AG09309 (cell line): ENCODE data around the gene CTTN.

Source experiments
- DNase-seq: peaks from one replicate; pipeline ENCODE4 v3.0.0-alpha.2; 2010; ENCODE audit warnings: low read depth
- H3K4me3 ChIP-seq: 2 replicates; pipeline ENCODE4 v1.5.1; 2011; ENCODE audit warnings: mild to moderate bottlenecking, low read depth, low read length, moderate library complexity; ENCODE audit not compliant: control insufficient read depth
- CTCF ChIP-seq: IDR thresholded peaks from 2 replicates; pipeline ENCODE4 v1.5.1; 2011; ENCODE audit warnings: mild to moderate bottlenecking, low read depth, low read length, inconsistent platforms; ENCODE audit not compliant: insufficient read depth, control insufficient read depth; ENCODE audit errors: missing control alignments

Gene CTTN

GRCh38 chr11:70474710-70475109 lies 76.4 kb downstream of the CTTN start:
- TF ChIP-seq CTCF = no peak
- no peak for DNase-seq
- H3K4me3 ChIP-seq = no peak overlapping the region

GRCh38 chr11:70476669-70477068 lies 78.3 kb downstream of the CTTN start:
- no peak overlapping the region for H3K4me3 ChIP-seq
- no peak for TF ChIP-seq CTCF
- no peak for DNase-seq

- H3K4me3 ChIP-seq = no peak overlapping the region
- DNase-seq = no peak
- TF ChIP-seq CTCF = no peak
These were observed 78.8 kb downstream of the CTTN start for GRCh38 chr11:70477176-70477575.

- H3K4me3 ChIP-seq = no peak overlapping the region
- no peak for TF ChIP-seq CTCF
- DNase-seq = no peak
These were observed 79.3 kb downstream of the CTTN start for GRCh38 chr11:70477609-70478008.

GRCh38 chr11:70478166-70478890 lies 80.0 kb downstream of the CTTN start:
- no peak for TF ChIP-seq CTCF
- no peak overlapping the region for H3K4me3 ChIP-seq
- no peak for DNase-seq

GRCh38 chr11:70480711-70481110 lies 82.4 kb downstream of the CTTN start:
- no peak for DNase-seq
- no peak for TF ChIP-seq CTCF
- H3K4me3 ChIP-seq = no peak overlapping the region
